GM23338 (cell line): ENCODE data around the gene SEC14L6. TPM values are rescaled to one million over a fixed set of nuclear protein-coding genes. Genes with fewer than 3 reads are reported as not detected.

Experiments
- ATAC-seq: fragments of 200-7000 bp; cut with Tn5 transposase; 3 replicates; pipeline ENCODE4 v1.9.1; 2020
- DNase-seq: peaks from one replicate; pipeline ENCODE4 v3.0.0-alpha.2; 2015; ENCODE audit warnings: low spot score
- H2AFZ ChIP-seq: fragments of 200-600 bp; sonication (generic); 2 replicates; pipeline ENCODE4 v1.8.0; 2016; ENCODE audit warnings: antibody characterized with exemption, mild to moderate bottlenecking, moderate library complexity
- H3F3A ChIP-seq: fragments of 200-600 bp; sonication (generic); replicated peaks from 2 replicates; pipeline ENCODE4 v1.8.0; 2017; ENCODE audit warnings: antibody characterized with exemption, mixed run types, low read depth
- H3K27ac ChIP-seq: fragments of 200-600 bp; sonication (generic); 2 replicates; pipeline ENCODE4 v1.6.1; 2016; ENCODE audit warnings: low read depth
- H3K27me3 ChIP-seq: fragments of 200-600 bp; sonication (generic); 2 replicates; pipeline ENCODE4 v1.8.0; 2016; ENCODE audit warnings: mild to moderate bottlenecking, mixed run types, moderate library complexity; ENCODE audit not compliant: insufficient read depth
- H3K36me3 ChIP-seq: fragments of 200-600 bp; sonication (generic); 2 replicates; pipeline ENCODE4 v1.8.0; 2016; ENCODE audit warnings: mild to moderate bottlenecking; ENCODE audit not compliant: insufficient read depth
- H3K4me1 ChIP-seq: fragments of 200-600 bp; sonication (generic); 2 replicates; pipeline ENCODE4 v1.8.0; 2016; ENCODE audit warnings: mild to moderate bottlenecking, moderate library complexity; ENCODE audit not compliant: insufficient read depth
- H3K4me2 ChIP-seq: fragments of 200-600 bp; sonication (generic); 2 replicates; pipeline ENCODE4 v1.7.1; 2017; ENCODE audit warnings: mixed run types
- H3K4me3 ChIP-seq: fragments of 200-600 bp; sonication (generic); 2 replicates; pipeline ENCODE4 v1.6.1; 2016; ENCODE audit warnings: mixed run types
- H3K79me2 ChIP-seq: fragments of 200-600 bp; sonication (generic); replicated peaks from 2 replicates; pipeline ENCODE4 v1.8.0; 2017; ENCODE audit warnings: mild to moderate bottlenecking; ENCODE audit not compliant: insufficient read depth
- H3K9me2 ChIP-seq: fragments of 200-600 bp; sonication (generic); 2 replicates; pipeline ENCODE4 v1.8.0; 2017; ENCODE audit not compliant: insufficient read depth
- H4K20me1 ChIP-seq: fragments of 200-600 bp; sonication (generic); replicated peaks from 2 replicates; pipeline ENCODE4 v1.8.0; 2017; ENCODE audit warnings: mild to moderate bottlenecking; ENCODE audit not compliant: insufficient read depth
- H3K27ac Mint-ChIP-seq: 2 replicates; pipeline ENCODE4 v1.8.0; 2020; ENCODE audit warnings: inconsistent platforms, mild to moderate bottlenecking, moderate library complexity, mixed read lengths
- H3K27me3 Mint-ChIP-seq: 3 replicates; pipeline ENCODE4 v1.8.0; 2022; ENCODE audit warnings: low read depth, mild to moderate bottlenecking, moderate library complexity, mixed read lengths, inconsistent platforms; ENCODE audit not compliant: insufficient read depth, poor library complexity
- H3K36me3 Mint-ChIP-seq: 3 replicates; pipeline ENCODE4 v1.8.0; 2021; ENCODE audit warnings: low read depth, mild to moderate bottlenecking, inconsistent platforms, moderate library complexity, mixed read lengths
- H3K4me1 Mint-ChIP-seq: 3 replicates; pipeline ENCODE4 v1.8.0; 2020; ENCODE audit warnings: mild to moderate bottlenecking, inconsistent platforms, mixed read lengths
- H3K4me3 Mint-ChIP-seq: 3 replicates; pipeline ENCODE4 v1.8.0; 2021; ENCODE audit warnings: moderate library complexity, mild to moderate bottlenecking, inconsistent platforms, mixed read lengths
- H3K9me3 Mint-ChIP-seq: 3 replicates; pipeline ENCODE4 v1.8.0; 2020; ENCODE audit warnings: moderate library complexity, mild to moderate bottlenecking, inconsistent platforms, mixed read lengths
- CREB1 ChIP-seq: fragments of 250-450 bp; sonication (Bioruptor Pico); IDR thresholded peaks from 2 replicates; pipeline ENCODE4 v1.5.0; 2020; ENCODE audit warnings: low read depth, mild to moderate bottlenecking, moderate library complexity
- EZH2 ChIP-seq: fragments of 200-600 bp; sonication (generic); IDR thresholded peaks from one replicate; pipeline ENCODE4 v1.8.0; 2017; ENCODE audit warnings: antibody characterized with exemption, mild to moderate bottlenecking, low read depth; ENCODE audit not compliant: unreplicated experiment
- EZH2phosphoT487 ChIP-seq: fragments of 200-600 bp; sonication (generic); IDR thresholded peaks from one replicate; pipeline ENCODE4 v1.8.1; 2018; ENCODE audit warnings: antibody characterized with exemption; ENCODE audit not compliant: unreplicated experiment
- JUNB ChIP-seq: IDR thresholded peaks from one replicate; pipeline ENCODE4 v1.6.1; 2016; ENCODE audit warnings: antibody characterized with exemption; ENCODE audit not compliant: unreplicated experiment
- NANOG ChIP-seq: IDR thresholded peaks from 2 replicates; pipeline ENCODE4 v1.6.1; 2016; ENCODE audit warnings: antibody characterized with exemption, borderline replicate concordance
- POLR2AphosphoS5 ChIP-seq: IDR thresholded peaks from 2 replicates; pipeline ENCODE4 v1.6.1; 2016; ENCODE audit warnings: antibody characterized with exemption, low read depth
- STAT1 ChIP-seq: IDR thresholded peaks from one replicate; pipeline ENCODE4 v1.6.1; 2016; ENCODE audit warnings: antibody characterized with exemption; ENCODE audit not compliant: unreplicated experiment
- ZNF114 ChIP-seq: fragments of 250-450 bp; sonication (Bioruptor Pico); IDR thresholded peaks from 2 replicates; pipeline ENCODE4 v1.5.0; 2020; ENCODE audit warnings: mild to moderate bottlenecking, moderate library complexity
- ZNF331 ChIP-seq: fragments of 250-450 bp; sonication (Bioruptor Pico); IDR thresholded peaks from 2 replicates; pipeline ENCODE4 v1.5.0; 2020; ENCODE audit warnings: low read depth, mild to moderate bottlenecking, moderate library complexity
- polyA plus RNA-seq: library from polyadenylated mRNA; unstranded; fragments of >200 nt; fragmentation: Nextera tagmentation; extraction: Ambion mirVana; gene quantifications from 2 replicates; pipeline ENCODE4 v1.2.1, GENCODE V29; 2016
- total RNA-seq: library from RNA; depleted of rRNA; stranded (reverse); fragments of >200 nt; shearing (Covaris generic); gene quantifications from 2 replicates; pipeline ENCODE4 v1.2.3, GENCODE V29; 2014
- TF ChIP-seq, protein P1 (sequence below), 2 experiments: fragments of 200-600 bp in 1 of 2; sonication (generic) in 1 of 2; conservative IDR thresholded peaks; 2 replicates each; pipeline versions ENCODE4 v1.5.1 to v1.6.1; 2016 to 2017; ENCODE audit warnings: antibody characterized with exemption in 2 of 2, low read depth in 2 of 2, mild to moderate bottlenecking in 2 of 2, moderate library complexity in 1 of 2
- TF ChIP-seq, protein P2 (sequence below): fragments of 250-450 bp; sonication (Bioruptor Pico); IDR thresholded peaks from 2 replicates; pipeline ENCODE4 v1.5.0; 2020; ENCODE audit warnings: mild to moderate bottlenecking, moderate library complexity
- TF ChIP-seq, protein P3 (sequence below): IDR thresholded peaks from one replicate; pipeline ENCODE4 v1.6.1; 2018; ENCODE audit warnings: antibody characterized with exemption; ENCODE audit not compliant: unreplicated experiment
- TF ChIP-seq, protein P4 (sequence below): IDR thresholded peaks from 2 replicates; pipeline ENCODE4 v1.6.1; 2016; ENCODE audit warnings: antibody characterized with exemption

Gene SEC14L6
- total and polyA plus RNA-seq, 2 experiments from 2014 or later, result 0.84 to 2.1 TPM

DNA sequence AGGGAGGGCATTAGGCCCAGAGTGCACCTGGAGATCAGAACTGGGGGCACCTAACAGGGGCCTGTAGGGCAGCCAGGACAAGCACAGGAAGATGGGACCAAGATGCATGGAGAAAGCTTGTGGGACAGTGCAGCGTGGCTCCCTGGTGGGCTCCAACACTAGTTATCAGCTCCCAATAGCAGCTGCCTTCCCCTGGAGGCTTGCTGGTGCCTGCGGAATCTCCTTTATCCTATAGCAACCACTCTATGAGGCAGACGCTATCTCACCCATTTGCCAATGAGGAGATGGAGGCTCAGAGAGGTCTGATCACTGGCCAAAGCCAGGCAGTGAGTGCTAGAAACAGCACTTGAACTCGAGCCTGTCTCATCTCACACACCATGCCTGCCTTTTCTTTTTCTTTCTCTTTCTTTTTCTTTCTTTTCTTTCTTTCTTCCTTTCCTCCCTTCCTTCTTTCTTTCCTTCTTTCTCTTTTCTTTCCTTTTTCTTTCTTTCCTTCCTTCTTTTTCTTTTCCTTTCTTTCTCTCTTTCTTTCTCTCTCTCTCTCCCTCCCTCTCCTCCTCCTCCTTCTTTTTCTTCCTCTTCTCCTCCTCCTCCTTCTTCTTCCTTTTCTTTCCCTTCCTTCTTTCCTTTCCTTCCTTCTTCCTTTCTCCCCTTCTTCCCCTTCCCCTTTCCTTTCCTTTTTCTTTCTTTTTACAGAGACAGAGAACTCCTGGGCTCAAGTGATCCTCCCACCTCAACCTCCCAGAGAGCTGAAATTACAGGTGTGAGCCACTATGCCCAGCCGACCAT is 25.0 kb downstream of the SEC14L6 start:
- DNase-seq (no peak), ATAC-seq (peak; percentile 62)
- Mint-ChIP-seq H3K9me3 (no peaks in the 10 kb centered on the region; the same call in 1 of the 3 replicates), H3K27ac (no peak overlapping the region), H3K4me3 (no peak overlapping the region; the same call in 2 of the 3 replicates), H3K27me3 (peaks cover 5% of the 10 kb centered on the region), H3K4me1 (no peaks in the 10 kb centered on the region), H3K36me3 (no peaks in the 10 kb centered on the region)
- Histone ChIP-seq H3K9me2 (no peaks in the 10 kb centered on the region; the same call in 1 of the 2 replicates), H3F3A (no peaks in the 10 kb centered on the region), H3K4me1 (no peaks in the 10 kb centered on the region), H2AFZ (no peak overlapping the region), H4K20me1 (no peaks in the 10 kb centered on the region), H3K27ac (no peak overlapping the region), H3K79me2 (no peaks in the 10 kb centered on the region), H3K27me3 (no peaks in the 10 kb centered on the region), H3K36me3 (no peaks in the 10 kb centered on the region), H3K4me3 (no peak overlapping the region), H3K4me2 (no peak overlapping the region)
- no peak for TF ChIP-seq ZNF114 (CRISPR knock-in tag)
- TF ChIP-seq STAT1, result no peak
- TF ChIP-seq EZH2, result no peak
- TF ChIP-seq, protein P1, sequence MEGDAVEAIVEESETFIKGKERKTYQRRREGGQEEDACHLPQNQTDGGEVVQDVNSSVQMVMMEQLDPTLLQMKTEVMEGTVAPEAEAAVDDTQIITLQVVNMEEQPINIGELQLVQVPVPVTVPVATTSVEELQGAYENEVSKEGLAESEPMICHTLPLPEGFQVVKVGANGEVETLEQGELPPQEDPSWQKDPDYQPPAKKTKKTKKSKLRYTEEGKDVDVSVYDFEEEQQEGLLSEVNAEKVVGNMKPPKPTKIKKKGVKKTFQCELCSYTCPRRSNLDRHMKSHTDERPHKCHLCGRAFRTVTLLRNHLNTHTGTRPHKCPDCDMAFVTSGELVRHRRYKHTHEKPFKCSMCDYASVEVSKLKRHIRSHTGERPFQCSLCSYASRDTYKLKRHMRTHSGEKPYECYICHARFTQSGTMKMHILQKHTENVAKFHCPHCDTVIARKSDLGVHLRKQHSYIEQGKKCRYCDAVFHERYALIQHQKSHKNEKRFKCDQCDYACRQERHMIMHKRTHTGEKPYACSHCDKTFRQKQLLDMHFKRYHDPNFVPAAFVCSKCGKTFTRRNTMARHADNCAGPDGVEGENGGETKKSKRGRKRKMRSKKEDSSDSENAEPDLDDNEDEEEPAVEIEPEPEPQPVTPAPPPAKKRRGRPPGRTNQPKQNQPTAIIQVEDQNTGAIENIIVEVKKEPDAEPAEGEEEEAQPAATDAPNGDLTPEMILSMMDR (conservative IDR thresholded peaks at IDR 0.05; ENCODE audit: low read depth in 2 of 2), result no peak
- TF ChIP-seq POLR2AphosphoS5, result no peak
- TF ChIP-seq, protein P2, sequence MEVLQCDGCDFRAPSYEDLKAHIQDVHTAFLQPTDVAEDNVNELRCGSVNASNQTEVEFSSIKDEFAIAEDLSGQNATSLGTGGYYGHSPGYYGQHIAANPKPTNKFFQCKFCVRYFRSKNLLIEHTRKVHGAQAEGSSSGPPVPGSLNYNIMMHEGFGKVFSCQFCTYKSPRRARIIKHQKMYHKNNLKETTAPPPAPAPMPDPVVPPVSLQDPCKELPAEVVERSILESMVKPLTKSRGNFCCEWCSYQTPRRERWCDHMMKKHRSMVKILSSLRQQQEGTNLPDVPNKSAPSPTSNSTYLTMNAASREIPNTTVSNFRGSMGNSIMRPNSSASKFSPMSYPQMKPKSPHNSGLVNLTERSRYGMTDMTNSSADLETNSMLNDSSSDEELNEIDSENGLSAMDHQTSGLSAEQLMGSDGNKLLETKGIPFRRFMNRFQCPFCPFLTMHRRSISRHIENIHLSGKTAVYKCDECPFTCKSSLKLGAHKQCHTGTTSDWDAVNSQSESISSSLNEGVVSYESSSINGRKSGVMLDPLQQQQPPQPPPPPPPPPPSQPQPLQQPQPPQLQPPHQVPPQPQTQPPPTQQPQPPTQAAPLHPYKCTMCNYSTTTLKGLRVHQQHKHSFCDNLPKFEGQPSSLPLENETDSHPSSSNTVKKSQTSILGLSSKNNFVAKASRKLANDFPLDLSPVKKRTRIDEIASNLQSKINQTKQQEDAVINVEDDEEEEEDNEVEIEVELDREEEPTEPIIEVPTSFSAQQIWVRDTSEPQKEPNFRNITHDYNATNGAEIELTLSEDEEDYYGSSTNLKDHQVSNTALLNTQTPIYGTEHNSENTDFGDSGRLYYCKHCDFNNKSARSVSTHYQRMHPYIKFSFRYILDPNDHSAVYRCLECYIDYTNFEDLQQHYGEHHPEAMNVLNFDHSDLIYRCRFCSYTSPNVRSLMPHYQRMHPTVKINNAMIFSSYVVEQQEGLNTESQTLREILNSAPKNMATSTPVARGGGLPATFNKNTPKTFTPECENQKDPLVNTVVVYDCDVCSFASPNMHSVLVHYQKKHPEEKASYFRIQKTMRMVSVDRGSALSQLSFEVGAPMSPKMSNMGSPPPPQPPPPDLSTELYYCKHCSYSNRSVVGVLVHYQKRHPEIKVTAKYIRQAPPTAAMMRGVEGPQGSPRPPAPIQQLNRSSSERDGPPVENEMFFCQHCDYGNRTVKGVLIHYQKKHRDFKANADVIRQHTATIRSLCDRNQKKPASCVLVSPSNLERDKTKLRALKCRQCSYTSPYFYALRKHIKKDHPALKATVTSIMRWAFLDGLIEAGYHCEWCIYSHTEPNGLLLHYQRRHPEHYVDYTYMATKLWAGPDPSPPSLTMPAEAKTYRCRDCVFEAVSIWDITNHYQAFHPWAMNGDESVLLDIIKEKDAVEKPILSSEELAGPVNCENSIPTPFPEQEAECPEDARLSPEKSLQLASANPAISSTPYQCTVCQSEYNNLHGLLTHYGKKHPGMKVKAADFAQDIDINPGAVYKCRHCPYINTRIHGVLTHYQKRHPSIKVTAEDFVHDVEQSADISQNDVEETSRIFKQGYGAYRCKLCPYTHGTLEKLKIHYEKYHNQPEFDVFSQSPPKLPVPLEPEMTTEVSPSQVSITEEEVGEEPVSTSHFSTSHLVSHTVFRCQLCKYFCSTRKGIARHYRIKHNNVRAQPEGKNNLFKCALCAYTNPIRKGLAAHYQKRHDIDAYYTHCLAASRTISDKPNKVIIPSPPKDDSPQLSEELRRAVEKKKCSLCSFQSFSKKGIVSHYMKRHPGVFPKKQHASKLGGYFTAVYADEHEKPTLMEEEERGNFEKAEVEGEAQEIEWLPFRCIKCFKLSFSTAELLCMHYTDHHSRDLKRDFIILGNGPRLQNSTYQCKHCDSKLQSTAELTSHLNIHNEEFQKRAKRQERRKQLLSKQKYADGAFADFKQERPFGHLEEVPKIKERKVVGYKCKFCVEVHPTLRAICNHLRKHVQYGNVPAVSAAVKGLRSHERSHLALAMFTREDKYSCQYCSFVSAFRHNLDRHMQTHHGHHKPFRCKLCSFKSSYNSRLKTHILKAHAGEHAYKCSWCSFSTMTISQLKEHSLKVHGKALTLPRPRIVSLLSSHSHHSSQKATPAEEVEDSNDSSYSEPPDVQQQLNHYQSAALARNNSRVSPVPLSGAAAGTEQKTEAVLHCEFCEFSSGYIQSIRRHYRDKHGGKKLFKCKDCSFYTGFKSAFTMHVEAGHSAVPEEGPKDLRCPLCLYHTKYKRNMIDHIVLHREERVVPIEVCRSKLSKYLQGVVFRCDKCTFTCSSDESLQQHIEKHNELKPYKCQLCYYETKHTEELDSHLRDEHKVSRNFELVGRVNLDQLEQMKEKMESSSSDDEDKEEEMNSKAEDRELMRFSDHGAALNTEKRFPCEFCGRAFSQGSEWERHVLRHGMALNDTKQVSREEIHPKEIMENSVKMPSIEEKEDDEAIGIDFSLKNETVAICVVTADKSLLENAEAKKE (CRISPR knock-in tag), result no peak
- TF ChIP-seq JUNB, result no peak
- TF ChIP-seq ZNF331 (CRISPR knock-in tag), result no peak
- no peak for TF ChIP-seq EZH2phosphoT487
- TF ChIP-seq, protein P3, sequence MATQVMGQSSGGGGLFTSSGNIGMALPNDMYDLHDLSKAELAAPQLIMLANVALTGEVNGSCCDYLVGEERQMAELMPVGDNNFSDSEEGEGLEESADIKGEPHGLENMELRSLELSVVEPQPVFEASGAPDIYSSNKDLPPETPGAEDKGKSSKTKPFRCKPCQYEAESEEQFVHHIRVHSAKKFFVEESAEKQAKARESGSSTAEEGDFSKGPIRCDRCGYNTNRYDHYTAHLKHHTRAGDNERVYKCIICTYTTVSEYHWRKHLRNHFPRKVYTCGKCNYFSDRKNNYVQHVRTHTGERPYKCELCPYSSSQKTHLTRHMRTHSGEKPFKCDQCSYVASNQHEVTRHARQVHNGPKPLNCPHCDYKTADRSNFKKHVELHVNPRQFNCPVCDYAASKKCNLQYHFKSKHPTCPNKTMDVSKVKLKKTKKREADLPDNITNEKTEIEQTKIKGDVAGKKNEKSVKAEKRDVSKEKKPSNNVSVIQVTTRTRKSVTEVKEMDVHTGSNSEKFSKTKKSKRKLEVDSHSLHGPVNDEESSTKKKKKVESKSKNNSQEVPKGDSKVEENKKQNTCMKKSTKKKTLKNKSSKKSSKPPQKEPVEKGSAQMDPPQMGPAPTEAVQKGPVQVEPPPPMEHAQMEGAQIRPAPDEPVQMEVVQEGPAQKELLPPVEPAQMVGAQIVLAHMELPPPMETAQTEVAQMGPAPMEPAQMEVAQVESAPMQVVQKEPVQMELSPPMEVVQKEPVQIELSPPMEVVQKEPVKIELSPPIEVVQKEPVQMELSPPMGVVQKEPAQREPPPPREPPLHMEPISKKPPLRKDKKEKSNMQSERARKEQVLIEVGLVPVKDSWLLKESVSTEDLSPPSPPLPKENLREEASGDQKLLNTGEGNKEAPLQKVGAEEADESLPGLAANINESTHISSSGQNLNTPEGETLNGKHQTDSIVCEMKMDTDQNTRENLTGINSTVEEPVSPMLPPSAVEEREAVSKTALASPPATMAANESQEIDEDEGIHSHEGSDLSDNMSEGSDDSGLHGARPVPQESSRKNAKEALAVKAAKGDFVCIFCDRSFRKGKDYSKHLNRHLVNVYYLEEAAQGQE, result no peak
- TF ChIP-seq NANOG, result no peak
- TF ChIP-seq CREB1 (CRISPR knock-in tag), result no peak
- TF ChIP-seq, protein P4, sequence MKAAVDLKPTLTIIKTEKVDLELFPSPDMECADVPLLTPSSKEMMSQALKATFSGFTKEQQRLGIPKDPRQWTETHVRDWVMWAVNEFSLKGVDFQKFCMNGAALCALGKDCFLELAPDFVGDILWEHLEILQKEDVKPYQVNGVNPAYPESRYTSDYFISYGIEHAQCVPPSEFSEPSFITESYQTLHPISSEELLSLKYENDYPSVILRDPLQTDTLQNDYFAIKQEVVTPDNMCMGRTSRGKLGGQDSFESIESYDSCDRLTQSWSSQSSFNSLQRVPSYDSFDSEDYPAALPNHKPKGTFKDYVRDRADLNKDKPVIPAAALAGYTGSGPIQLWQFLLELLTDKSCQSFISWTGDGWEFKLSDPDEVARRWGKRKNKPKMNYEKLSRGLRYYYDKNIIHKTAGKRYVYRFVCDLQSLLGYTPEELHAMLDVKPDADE, result no peak
